HG03066 (cell line): ENCODE measurements around the gene TMEM184B.

Source experiments
- ATAC-seq: cut with Tn5 transposase; IDR thresholded peaks from one replicate; pipeline ENCODE4 v1.9.1; 2021; ENCODE audit warnings: low read depth; ENCODE audit not compliant: unreplicated experiment

Gene TMEM184B

DNA sequence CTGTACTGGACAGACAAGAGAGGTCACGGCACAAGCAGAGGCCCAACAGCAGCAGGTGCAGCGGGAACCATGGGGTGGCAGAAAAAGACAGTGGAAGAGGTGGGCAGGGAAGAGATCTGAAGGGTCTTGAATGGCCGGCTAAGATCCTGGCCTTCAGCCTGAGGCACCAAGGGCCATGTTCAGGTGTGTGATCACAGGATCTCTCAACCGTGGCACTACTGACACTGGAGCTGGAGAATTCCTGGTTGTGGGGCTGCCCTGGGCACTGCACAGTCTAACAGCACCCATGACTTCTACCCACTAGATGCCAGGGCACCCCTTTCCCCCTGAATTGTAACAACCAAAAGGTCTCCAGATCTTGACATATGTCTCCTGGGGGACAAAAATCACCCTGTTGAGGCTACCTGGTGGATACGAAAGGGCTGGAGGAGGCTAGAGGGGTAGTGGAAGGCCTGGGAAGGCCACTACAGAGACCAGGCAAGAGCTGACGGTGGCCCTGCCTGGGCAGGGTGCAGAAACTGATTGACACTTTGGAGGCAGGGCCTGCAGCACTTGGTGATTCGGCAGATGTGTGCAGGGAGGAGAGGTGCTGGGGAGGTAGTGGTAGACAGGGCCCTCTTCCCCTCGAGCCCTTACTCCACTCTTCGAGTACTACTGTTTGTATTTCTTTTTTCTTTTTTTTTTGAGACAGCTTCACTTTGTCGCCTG lies 36.1 kb upstream of the TMEM184B start:
- ATAC-seq: no peak

DNA sequence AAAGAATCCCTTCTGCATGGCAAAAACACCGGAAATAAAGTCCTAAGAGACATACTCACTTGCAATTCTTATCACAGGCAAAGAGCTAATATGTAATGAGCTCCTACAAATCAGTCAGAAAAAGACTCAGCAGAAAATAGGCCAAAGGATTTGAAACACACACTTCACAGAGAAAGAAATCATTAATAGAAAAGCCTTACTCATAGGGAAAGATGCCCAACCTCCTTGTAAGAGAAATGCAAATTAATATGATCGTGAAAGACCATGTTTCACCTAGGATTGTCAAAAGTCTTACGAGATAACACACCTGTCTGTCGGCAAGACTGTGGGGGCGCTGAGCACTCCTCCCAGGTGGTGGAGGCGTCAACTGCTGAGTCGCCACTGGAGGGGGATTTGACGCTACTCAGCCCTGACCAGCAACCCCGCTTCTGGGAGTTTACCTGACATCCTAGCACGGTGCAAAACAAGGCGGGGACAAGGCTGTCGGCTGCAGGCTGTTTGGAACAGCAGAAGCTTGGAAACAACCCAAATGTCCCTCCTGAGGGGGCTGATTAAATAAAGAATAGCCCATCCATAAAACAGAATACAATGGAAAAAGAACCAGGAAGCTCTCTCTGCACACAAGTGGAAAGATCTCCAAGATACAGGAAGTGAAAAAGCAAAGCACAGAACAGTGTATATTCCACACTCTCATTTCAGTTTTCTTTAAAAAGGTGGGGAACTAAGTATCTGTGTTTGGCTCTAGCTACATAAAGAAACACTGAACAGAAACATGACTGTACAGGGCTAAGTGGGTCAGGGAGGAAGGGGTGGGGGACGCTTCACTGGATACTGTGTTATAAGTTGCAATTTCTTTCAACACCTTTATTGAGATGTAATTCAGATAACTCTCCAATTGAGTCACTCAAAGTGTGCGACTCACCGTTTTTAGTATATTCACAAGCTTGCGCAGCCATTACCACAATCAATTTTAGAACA lies 33.0 kb upstream of the TMEM184B start:
- peak; percentile 77 for ATAC-seq

DNA sequence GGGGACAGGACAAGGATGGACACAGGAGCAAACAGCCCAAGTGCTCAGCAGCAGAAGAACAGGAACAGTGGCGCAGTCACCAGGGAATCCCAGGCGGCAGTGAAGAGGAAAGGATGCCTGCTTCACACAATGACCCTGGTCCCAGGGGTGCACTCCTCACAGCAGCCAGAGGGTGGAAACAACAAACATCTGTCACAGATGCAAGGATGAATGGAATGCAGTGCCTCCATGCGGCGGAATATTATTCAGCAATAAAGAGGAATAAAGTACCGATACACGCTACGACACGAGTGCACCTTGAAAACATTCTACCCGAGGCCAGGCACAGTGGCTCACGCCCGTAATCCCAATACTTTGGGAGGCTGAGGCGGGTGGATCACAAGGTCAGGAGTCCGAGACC lies 31.7 kb upstream of the TMEM184B start:
- ATAC-seq: no peak

DNA sequence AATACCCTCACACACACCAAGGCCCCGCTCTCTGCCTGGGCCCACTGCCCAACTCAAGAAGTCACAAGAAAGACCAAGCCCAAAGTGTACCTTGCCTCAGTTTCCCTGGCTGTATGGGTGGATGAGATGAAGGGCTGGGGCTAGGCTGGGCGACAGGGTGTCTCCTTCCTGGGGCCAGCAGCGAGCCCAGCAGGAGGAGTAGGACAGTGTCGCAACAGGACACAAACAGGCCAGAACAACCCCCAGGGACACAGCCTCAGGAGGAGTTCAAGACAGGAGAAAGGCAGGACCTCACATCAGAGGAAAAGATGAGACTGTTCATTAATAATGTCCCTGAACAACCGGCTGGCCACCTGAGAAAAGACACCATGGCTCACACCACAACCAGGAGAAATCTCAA lies 31.2 kb upstream of the TMEM184B start:
- no peak for ATAC-seq

DNA sequence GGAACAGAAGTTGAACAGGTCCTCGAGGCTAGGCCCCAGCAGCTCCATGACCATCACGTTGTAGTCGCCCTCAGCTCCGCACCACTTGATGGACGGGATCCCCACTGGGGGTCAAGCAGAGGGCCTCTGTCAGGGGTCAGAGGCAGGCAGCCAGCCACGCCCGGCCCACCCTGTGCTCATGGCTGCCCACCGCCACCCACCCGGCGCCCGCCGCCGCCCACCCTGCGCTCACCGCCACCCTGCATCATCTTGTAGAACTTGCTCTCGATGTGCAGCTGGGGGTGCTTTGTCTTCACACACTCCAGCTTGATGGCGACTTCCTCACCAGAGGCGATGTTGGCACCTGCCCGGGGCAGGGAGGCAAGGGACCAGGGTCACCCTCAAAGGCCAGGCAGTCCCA lies 30.1 kb upstream of the TMEM184B start:
- ATAC-seq: no peak

DNA sequence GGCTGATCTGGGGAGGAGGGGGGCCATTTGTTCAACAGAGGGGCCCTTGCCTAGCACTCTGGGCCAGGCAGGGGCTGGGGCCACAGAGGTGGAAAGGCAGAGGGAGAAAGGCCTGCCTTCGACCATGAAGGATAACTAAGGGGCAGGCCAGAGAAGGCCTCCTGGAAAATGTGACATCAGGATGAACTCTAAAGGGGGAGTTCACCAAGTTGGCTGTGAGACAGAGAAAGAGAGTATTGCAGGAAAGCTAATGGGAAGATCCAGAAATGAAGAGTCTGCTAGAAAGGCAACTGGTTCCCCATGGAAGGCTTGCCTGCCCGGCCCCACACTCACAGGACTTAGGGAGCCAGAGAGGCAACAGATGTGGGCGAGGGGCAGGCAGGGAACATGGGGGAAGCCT lies 28.1 kb upstream of the TMEM184B start:
- ATAC-seq: no peak

DNA sequence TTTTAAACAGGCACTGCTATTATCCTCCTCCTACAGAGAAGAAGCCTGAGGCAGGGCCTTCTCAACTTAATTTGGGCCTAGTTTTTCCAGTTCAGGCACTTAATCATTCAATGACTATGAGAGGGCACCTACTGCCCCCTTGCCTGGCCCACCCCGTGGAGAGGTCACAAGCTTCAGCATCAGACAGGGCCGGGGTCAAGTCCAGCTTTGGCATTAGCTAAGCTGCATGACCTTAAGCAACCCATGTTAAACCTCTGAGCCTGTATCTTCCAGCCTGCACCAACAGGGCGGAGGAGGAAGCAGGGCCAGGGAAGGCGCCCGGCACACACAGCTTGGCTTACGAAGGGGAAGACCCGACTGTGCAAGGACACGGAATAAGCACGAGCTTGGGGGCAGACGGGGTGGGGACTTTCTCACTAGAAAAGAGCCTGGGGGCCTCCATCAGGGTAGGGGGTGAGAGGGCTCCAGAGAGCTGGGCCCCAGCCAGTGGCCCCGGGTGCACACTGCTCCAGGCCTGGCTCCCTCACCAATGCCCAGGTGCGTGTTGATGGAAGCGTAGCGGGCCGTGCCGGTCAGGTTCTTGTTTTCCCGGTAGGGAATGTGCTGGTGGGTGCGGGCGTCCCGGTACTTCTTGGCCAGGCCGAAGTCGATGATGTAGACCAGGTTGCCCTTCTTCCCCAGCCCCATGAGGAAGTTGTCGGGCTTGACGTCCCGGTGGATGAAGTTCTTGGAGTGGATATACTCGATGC lies 27.6 kb upstream of the TMEM184B start:
- no peak for ATAC-seq

DNA sequence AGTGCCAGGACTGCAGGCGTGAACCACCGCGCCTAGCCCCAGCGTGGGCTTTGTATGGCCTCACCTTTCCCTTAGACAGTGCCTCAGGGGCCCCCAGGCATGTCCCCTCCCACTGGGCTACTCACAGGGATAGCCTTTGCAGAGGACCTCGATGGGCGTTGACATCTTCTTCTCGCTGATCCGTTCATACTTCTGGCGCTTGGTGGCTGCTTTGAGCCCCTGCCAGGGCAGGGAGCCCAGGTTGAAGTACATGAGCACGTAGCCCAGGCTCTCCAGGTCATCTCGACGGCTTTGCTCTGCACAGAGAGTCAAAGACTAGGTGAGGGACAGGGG lies 26.9 kb upstream of the TMEM184B start:
- ATAC-seq: no peak

DNA sequence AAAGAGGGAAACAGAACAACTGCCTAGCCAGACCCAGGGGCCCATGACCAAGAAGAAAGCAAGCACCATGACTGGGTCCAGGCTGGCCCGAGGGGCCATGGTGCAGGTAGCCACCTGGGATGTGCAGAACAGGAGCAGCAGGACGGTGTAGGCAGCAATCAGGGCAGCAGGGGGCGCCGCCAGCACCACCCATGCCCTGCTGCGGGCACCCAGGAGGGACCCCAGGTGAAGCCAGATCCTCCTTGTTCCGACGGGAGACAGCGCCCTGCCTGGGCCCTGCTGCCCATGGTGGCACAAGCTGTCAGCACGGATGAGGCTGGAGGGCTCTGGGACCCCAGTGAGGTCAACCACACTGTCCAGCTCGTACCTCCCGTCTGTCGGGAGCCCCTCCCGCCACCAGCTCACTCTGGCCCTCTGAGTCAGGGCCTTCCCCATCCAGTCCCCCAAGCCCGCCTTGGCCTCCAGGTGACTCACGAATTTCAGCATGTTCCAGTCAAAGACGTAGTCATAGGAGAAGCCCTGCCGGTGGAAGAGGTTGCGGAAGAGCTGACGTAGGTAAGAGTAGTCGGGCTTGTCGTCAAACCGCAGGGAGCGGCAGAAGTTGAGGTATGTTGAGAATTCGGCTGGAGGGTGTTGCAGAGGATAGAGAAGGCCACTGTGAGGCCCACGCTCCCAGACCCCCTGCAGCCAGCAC lies 25.6 kb upstream of the TMEM184B start:
- ATAC-seq: no peak

DNA sequence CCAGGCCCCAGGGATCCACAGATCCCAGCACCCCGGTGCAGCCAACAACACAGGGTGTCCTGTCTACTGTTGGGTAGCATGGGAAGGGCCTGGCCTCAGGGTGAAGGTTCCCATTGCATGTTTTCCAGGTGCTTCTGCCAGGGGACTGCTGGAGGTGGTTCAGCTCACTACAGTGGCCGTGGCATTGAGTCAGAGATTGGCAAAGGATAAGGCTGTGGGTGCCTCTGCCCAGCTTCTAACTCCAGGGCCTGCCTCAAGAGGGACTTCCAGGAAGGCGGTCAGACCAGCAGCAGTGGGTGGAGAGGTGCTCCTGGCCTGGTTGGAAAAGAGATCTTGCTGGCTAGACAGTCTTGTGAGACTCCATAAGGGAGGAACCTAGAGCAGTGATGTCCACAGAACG lies 23.6 kb upstream of the TMEM184B start:
- no peak for ATAC-seq

DNA sequence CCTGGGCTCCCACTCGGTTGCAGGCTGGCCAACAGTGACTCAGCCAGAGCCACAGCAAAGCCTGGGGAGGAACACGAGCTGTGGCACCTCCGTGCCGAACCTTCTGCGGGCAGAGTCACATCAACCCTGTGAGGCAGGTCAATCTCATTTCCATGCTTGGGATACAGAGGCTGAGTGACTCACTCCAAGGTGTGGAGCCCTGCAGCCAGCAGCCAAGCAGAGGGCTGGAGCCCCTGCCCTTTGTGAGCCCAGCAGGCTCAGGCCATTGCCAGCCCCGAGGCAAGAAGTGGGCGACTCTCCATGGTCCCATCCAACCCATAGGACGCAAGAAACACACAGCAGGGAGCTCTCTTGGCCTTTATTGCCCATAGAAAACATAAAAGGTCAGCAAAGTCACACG lies 23.1 kb upstream of the TMEM184B start:
- no peak for ATAC-seq

DNA sequence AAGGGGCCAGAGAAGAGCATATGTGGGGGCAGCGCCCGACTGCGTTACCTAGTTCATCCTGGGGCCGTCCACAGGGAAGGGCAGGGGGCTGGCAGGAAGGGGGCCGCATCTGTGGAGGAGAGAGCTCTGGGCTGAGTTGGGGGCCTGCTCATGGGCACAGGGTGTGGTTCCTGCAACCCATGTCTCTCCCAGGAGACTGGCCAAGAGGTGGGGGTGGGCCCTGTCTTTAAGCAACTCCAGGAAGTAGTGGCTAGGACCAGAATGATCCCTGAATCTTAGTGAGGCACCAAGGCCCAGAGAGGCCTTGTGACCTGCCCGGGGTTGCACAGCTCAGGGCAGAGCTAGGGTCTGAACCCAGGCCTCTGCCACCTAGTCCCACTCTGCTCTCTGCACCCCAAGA lies 22.5 kb upstream of the TMEM184B start:
- ATAC-seq: no peak

DNA sequence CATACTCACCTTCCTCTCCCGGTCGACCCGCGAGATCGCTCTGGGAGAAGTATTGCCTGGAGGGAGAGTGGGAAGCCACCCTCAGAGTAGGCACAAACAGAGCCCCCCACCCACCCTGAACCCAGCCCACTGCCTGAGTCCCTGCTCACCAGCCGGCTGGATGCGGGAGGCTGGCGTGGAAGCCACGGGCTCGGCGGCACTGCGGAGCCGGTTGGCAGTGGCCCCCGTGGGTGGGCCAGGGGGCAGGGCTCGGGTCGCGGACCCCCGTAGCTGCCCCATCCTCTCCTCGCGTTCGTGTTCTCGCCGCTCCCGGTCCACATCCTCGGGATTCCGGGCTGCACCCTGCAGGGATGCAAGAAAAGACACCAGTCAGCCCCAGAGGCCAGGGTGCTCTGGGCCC lies 21.4 kb upstream of the TMEM184B start:
- no peak for ATAC-seq

DNA sequence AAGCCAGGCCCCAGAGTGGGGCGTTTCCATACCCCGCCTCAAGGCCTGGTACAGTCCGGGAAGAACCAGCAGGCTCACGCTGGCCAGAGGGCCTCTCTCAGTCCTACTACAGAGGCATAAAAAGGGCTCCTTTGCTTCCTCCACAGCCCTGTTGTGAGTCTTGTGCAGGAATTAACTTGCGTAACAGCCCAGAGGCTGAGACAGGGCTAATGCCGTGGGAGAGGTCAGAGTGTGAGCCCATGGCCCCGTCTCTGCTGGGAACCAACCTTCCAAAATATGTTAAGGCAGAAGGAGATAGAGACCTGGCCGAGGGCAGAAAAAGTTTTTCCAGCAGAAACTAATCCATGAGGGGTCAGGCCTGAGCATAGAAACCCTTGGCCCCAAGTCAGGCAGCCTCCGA lies 19.9 kb upstream of the TMEM184B start:
- ATAC-seq: no peak

DNA sequence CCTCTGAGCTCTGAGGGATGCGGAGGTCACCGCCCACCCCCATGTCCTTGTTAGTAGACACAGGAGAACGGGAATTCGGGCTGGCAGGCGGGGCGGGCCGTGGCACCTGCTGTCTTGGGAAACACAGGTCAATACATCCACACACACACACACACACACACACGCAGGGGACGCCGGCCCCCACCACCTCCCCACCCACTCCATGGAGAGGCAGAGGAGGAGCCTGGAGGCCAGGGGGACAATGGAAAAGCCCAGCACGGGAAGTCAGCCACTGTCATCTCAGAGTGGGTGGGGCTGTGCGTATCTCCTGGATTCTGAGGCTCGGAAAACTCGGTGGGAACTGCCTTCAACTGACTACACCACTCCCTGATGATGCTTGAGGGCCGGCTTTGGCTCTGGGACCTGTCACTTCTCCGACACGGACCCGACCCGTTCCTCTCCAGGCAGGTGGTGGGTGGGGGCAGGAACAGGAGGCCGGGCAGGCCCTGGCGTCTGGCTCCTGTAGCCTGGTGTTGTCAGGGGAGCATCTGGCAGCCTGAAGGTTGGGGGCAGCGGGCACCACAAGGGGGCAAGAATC lies 18.5 kb upstream of the TMEM184B start:
- ATAC-seq: no peak

DNA sequence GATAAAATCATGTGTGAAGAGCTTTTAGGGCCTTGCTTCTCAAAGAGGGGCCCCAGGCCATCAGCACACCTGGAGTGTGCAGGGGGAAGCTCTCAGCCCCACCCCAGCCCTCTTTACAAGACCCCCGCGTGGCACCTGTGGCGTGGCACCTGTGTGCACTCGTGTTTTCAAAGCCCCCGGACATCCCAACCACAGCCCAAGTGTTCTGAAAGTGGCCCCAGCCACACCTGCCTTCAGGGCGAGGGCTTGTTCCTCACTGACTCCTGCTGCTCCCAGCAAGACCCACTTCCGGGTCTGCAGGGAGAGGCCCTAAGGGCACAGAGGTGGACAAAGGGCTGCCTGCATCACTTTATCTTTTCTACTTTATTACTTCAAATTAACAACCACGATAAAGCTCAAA lies 17.5 kb upstream of the TMEM184B start:
- ATAC-seq: no peak

DNA sequence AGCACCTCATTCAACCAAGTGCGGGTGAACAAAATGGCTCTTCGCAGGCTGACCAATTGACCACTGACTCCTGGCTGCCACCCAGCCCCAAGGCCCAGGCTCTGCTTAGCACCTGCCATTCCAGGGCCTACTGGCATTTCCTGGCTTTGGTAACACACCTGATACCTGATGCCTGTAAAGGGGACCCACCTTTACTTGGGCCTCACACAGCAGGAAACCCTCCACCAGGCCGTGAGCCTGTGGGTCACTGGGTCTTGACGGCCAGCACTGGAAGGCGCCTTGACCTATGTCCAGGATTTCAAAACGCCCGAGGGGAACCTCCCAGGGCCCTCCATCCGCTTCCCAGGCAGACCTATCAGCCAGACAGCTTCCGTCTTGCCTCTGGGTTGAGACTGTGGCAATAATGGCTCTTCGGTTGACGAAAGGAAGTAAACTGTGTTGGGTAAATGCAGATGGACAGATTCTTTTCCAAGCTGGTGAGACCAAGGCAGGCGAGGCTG lies 16.8 kb upstream of the TMEM184B start:
- ATAC-seq: no peak

DNA sequence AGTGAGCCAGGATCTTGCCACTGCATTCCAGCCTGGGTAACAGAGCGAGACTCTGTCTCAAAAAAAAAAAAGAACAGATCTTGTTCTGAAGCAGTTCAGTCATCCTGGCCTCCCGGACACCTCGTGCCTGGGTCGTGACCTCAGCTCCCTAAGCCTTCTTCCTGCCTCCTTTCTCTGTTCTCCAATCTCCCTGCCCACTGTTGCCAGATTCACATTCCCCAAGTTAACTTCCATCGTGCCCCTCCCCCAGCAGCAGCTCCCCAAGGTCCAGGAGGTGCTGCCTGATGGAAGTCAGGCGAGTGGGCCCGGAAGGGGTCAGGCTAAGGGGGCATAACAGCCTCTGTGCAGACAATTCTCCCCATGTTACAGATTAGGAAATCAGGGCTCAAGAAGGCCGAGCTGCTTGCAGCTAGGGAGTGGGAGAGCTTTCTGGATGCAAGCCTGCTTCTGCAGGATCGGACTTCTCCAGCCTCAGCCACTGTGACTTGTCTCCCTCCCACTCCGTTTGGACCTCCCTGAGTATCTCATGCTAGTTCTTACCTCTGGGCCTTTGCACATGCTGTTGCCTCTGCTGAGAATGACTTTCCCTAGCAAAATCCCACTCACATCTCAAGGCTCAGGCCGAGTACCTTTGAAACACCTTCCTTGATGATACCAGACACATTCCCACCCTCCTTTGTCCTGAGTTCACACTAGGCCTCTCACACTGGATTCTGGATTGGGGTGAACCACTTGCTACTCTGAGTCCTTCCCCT lies 14.3 kb upstream of the TMEM184B start:
- no peak for ATAC-seq

DNA sequence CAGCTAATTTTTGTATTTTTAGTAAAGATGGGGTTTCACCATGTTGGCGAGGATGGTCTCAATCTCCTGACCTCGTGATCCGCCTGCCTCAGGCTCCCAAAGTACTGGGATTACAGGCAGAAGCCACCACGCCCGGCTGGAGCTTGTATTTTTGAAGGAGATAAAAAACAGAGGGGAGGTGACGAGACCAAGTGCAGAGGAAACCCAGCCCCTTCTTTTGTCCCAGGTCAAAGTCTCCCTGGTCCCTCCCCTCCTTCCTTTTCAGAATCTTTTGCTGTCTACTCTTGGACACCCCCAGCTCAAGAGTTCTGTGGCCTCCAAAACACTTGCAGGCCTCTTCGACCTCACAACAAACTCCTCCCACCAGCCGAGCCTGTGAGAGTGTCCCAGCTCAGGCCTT lies 12.2 kb upstream of the TMEM184B start:
- no peak for ATAC-seq

DNA sequence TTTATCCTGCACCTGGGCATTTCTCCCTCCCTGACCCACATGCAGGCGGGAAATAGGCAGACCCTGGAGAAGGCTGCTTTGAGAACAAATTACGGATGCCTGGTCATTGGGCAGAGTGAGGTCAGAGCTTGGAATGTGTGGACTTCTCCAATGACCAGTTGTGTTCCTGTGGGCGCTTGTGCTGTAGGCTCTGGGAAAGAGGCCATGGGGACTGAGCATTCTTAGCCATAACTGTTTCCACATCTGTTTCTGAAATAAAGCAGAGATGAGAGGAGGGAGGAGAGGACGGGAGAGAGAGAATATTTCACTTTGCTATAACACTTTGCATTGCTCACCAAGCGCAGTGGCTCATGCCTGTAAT lies 11.2 kb upstream of the TMEM184B start:
- ATAC-seq: no peak
